ENCODE data around the gene PTPRO.

PTPRO gene

DNA sequence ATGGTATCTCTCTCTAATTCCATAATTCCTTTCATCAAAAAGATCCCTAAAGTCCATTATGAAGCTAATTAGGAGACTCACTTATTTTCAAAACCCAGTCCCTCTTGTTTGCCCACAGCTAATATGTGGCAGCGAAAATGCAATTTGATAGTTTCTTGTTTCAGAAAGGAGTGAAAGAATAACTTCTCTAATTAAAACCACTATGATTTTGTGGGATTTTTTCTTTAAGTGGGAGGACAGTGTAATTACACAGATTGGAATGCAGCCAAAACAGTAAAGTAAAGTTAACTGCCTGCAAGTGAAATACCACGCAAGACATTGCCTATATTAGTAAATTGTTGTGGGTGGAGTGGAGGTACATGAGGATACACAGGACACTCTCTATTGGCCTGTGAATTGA is 50.0 kb downstream of the PTPRO start:
- TF ChIP-seq, protein P1, sequence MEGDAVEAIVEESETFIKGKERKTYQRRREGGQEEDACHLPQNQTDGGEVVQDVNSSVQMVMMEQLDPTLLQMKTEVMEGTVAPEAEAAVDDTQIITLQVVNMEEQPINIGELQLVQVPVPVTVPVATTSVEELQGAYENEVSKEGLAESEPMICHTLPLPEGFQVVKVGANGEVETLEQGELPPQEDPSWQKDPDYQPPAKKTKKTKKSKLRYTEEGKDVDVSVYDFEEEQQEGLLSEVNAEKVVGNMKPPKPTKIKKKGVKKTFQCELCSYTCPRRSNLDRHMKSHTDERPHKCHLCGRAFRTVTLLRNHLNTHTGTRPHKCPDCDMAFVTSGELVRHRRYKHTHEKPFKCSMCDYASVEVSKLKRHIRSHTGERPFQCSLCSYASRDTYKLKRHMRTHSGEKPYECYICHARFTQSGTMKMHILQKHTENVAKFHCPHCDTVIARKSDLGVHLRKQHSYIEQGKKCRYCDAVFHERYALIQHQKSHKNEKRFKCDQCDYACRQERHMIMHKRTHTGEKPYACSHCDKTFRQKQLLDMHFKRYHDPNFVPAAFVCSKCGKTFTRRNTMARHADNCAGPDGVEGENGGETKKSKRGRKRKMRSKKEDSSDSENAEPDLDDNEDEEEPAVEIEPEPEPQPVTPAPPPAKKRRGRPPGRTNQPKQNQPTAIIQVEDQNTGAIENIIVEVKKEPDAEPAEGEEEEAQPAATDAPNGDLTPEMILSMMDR (conservative IDR thresholded peaks at IDR 0.05; ENCODE audit: low read depth, low read length) = no peak

DNA sequence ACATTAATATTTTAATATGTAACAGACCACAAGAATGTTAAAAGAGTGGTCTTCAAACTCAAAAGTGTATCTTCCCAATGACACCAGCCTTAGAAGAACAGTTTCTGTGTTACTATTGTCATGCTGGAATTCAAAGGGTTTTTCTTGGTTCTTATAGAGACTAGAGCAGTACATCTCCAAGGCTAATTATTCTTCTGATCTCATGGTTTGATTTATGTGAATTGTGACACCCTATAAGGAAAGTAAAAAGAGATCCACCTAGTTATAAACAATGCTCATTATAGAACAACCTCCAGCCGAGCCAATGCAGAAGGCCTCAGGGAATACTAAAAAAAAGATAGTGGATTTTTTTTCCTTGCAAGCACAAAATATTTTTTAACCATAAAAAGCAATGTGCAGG is 65.5 kb downstream of the PTPRO start:
- H3K4me3 ChIP-seq (ENCODE audit: low read depth, low read length) = no peak overlapping the region
- TF ChIP-seq, protein P1 (conservative IDR thresholded peaks at IDR 0.05; ENCODE audit: low read depth, low read length) = no peak
- no peak for DNase-seq (ENCODE audit: low read depth)

More for the DNA sequence above, 50.0 kb downstream of the PTPRO start:
- H3K4me3 ChIP-seq (ENCODE audit: low read depth, low read length) = no peak overlapping the region
- no peak for DNase-seq (ENCODE audit: low read depth)

DNA sequence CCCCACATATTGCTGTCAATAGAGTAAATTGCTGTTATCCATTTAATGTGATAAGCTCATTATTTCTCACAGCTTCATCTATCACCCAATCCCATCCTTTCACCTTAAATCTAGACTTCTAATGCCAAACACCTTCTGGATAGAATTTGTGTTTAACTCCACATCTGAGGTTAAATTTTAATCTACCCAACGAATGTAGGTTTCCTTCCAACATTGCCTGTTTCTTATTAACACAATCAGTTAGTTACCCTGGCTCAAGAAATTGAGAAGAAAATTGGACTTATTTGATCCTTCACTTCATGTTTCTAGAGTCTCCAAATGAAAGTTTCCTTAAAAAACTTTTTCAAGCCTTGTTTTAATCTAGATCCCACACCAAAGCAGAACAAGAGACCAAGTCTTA is 67.3 kb downstream of the PTPRO start:
- DNase-seq (ENCODE audit: low read depth) = no peak
- H3K4me3 ChIP-seq (ENCODE audit: low read depth, low read length) = no peak overlapping the region
- TF ChIP-seq, protein P1 (conservative IDR thresholded peaks at IDR 0.05; ENCODE audit: low read depth, low read length) = no peak

DNA sequence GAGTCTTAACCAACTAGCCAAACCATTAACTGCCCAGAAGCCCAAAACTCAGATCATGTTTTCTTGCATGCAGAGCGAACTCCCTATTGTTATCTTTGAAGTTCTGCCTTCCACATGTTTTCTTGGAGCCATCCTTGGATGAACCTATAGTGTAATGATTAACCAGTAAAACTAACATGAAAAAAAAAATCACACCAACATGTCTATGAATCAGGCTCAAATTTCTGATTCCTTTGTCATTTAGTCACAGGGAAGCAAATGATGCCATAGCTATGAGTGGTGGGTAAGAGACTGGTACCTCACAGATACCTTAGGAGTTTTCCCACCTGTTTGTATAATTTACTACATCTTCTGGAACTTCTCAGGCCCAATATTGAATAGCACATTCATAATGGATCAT is 70.7 kb downstream of the PTPRO start:
- DNase-seq (ENCODE audit: low read depth) = no peak
- TF ChIP-seq, protein P1 (conservative IDR thresholded peaks at IDR 0.05; ENCODE audit: low read depth, low read length) = no peak
- no peak overlapping the region for H3K4me3 ChIP-seq (ENCODE audit: low read depth, low read length)

DNA sequence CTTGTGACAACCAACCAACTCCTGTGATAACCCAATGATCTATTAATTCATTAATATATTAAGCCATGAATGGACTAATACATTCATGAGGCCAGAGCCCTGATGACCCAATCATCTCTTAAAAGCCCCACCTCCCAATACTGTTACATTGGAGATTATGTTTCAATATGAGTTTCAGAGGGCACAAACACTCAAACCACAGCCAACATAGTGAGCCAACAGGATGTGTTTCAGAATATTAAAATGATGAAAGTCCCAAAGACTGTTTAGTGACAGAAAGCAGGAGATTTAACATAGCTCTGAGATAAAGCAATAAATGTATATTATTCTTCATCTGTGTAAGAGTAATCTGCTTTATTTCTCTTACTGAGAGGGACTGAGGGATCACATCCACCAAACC is 71.7 kb downstream of the PTPRO start:
- no peak for DNase-seq (ENCODE audit: low read depth)
- TF ChIP-seq, protein P1 (conservative IDR thresholded peaks at IDR 0.05; ENCODE audit: low read depth, low read length) = no peak
- no peak overlapping the region for H3K4me3 ChIP-seq (ENCODE audit: low read depth, low read length)

DNA sequence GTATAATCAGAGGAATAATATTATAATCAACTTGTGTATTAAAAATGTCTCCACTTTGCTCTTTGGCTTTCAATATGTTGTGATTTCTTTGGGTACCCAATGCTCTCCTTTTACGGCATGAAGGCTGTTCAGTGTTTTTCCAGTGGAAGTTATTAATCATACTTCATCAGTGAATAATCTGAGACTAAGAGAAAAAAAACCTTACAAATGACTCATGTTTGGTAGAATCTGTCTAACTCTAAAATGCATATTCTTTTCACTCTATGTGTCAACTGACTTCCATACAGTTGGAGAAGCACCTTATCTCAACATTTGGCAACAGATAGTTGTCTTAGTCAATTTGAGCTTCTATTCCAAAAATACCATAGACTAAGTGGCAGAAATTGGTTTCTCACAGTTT is 82.2 kb downstream of the PTPRO start:
- H3K4me3 ChIP-seq (ENCODE audit: low read depth, low read length) = no peak overlapping the region
- TF ChIP-seq, protein P1 (conservative IDR thresholded peaks at IDR 0.05; ENCODE audit: low read depth, low read length) = no peak
- DNase-seq (ENCODE audit: low read depth) = peak; percentile 53

DNA sequence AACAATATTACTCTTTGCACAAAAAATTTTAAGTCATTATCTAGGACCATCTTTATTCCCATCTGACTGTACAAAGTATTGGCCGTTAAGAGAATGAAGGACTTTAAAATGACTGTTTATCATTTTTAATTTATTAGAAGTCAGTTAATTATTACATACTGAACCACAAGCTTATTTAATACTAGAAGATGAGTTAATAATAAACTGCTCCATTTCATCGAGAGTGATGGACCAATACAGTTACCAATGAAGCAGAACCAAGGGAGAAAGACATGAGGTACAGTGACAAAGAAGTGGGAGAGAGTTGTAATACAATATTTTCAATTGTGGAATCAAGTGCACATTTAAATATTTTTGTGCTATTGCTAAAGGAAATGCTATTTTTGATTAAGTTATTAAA is 83.3 kb downstream of the PTPRO start:
- TF ChIP-seq, protein P1 (conservative IDR thresholded peaks at IDR 0.05; ENCODE audit: low read depth, low read length) = no peak
- DNase-seq (ENCODE audit: low read depth) = no peak

More for the DNA sequence above, 83.3 kb downstream of the PTPRO start:
- H3K4me3 ChIP-seq (ENCODE audit: low read depth, low read length) = no peak overlapping the region

Data from choroid plexus epithelial cell (primary cell).